Measurements from ENCODE around the gene NOX5. TPM values are rescaled to one million over a fixed set of nuclear protein-coding genes. Genes with fewer than 3 reads are reported as not detected.

The NOX5 gene
- total and polyA plus RNA-seq, 2 donors (not counting 1 experiment from before 2014, with no cell fraction given): 0.01 to 0.05 TPM

GRCh38 chr15:69060041-69060481 lies 45.6 kb downstream of the NOX5 start:
- intact Hi-C loops (cut with micrococcal nuclease): no loop called here
- H3K27me3 ChIP-seq (replicated peaks in 1 of 4; ENCODE audit: control extremely low read depth in 1 of 4, control insufficient read depth in 3 of 4, insufficient read depth in 4 of 4, low read length in 3 of 4): peaks cover 0 to 16% (median 0%) of the 10 kb centered on the region in 4 experiments
- H3K4me3 ChIP-seq (ENCODE audit: control extremely low read depth in 1 of 5, extremely low read depth in 1 of 5, insufficient read depth in 1 of 5, low read depth in 2 of 5, low read length in 4 of 5): no peak overlapping the region
- WGBS (ENCODE audit: insufficient coverage): 83% methylated on average over 5 of the region's 6 CpGs
- no peaks in the 10 kb centered on the region for H4K20me1 ChIP-seq (ENCODE audit: control insufficient read depth, insufficient read depth, low read length, poor library complexity, severe bottlenecking)
- POLR2A ChIA-PET: no interaction called here
- H3K4me3 Mint-ChIP-seq: no peak overlapping the region
- no peak overlapping the region for H3K4me2 ChIP-seq (replicated peaks; ENCODE audit: low read depth, low read length, poor library complexity, severe bottlenecking)
- no peak overlapping the region for H2AFZ ChIP-seq (ENCODE audit: insufficient read depth, low read depth, low read length, poor library complexity, severe bottlenecking)
- no peaks in the 10 kb centered on the region for H3K36me3 ChIP-seq (replicated peaks in 1 of 2; ENCODE audit: control extremely low read depth in 1 of 2, control insufficient read depth in 1 of 2, extremely low read depth in 1 of 2, insufficient read depth in 2 of 2, low read length in 1 of 2)
- peaks cover 17% of the 10 kb centered on the region for H3K4me1 Mint-ChIP-seq
- H3K4me1 ChIP-seq (ENCODE audit: control insufficient read depth in 2 of 2, insufficient read depth in 2 of 2, low read length in 2 of 2): peaks cover 4 to 12% of the 10 kb centered on the region in 2 donors
- H3K27me3 Mint-ChIP-seq: peaks cover 24% of the 10 kb centered on the region
- H3K9me3 Mint-ChIP-seq (ENCODE audit: insufficient read depth): no peaks in the 10 kb centered on the region
- H3K27ac Mint-ChIP-seq: no peak overlapping the region
- CTCF ChIA-PET: interaction anchor here (1.4 to 2.1 kb wide), 2 partner anchors 334 to 403 kb away, joined by 7 to 15 read pairs; no protein-coding TSS in a partner anchor
- no peak overlapping the region for H3K9ac ChIP-seq (ENCODE audit: low read length)
- TF ChIP-seq CTCF (IDR thresholded peaks at IDR 0.05) (no peak), EZH2 (IDR thresholded peaks at IDR 0.05; ENCODE audit: borderline replicate concordance, insufficient read depth, low read depth, low read length, poor library complexity, severe bottlenecking) (no peak)
- no peak overlapping the region for H3K27ac ChIP-seq (ENCODE audit: low read length in 2 of 2)
- no peaks in the 10 kb centered on the region for H3K9me3 ChIP-seq (ENCODE audit: control extremely low read depth in 1 of 3, control insufficient read depth in 2 of 3, insufficient read depth in 1 of 3, low read length in 2 of 3)
- DNase-seq: no peak
- no peak for ATAC-seq (ENCODE audit: low read depth)
- H3K79me2 ChIP-seq (ENCODE audit: control insufficient read depth, insufficient read depth, low read length): no peaks in the 10 kb centered on the region

GRCh38 chr15:69060744-69061143 lies 46.2 kb downstream of the NOX5 start:
- no peak overlapping the region for H3K4me3 ChIP-seq (ENCODE audit: control extremely low read depth in 1 of 5, extremely low read depth in 1 of 5, insufficient read depth in 1 of 5, low read depth in 2 of 5, low read length in 4 of 5)
- H3K36me3 ChIP-seq (replicated peaks in 1 of 2; ENCODE audit: control extremely low read depth in 1 of 2, control insufficient read depth in 1 of 2, extremely low read depth in 1 of 2, insufficient read depth in 2 of 2, low read length in 1 of 2): no peaks in the 10 kb centered on the region
- no peak overlapping the region for H3K27ac Mint-ChIP-seq
- CTCF ChIA-PET: no interaction called here
- ATAC-seq (ENCODE audit: low read depth) (no peak), DNase-seq (no peak)
- no peaks in the 10 kb centered on the region for H3K9me3 Mint-ChIP-seq (ENCODE audit: insufficient read depth)
- TF ChIP-seq EZH2 (IDR thresholded peaks at IDR 0.05; ENCODE audit: borderline replicate concordance, insufficient read depth, low read depth, low read length, poor library complexity, severe bottlenecking) (no peak), CTCF (IDR thresholded peaks at IDR 0.05) (no peak)
- no peaks in the 10 kb centered on the region for H3K79me2 ChIP-seq (ENCODE audit: control insufficient read depth, insufficient read depth, low read length)
- no peak overlapping the region for H3K4me3 Mint-ChIP-seq
- H3K9me3 ChIP-seq (ENCODE audit: control extremely low read depth in 1 of 3, control insufficient read depth in 2 of 3, insufficient read depth in 1 of 3, low read length in 2 of 3): no peaks in the 10 kb centered on the region
- WGBS (ENCODE audit: insufficient coverage): 73% methylated on average over 3 of the region's 4 CpGs
- H4K20me1 ChIP-seq (ENCODE audit: control insufficient read depth, insufficient read depth, low read length, poor library complexity, severe bottlenecking): no peaks in the 10 kb centered on the region
- no peak overlapping the region for H2AFZ ChIP-seq (ENCODE audit: insufficient read depth, low read depth, low read length, poor library complexity, severe bottlenecking)
- H3K27me3 ChIP-seq (replicated peaks in 1 of 4; ENCODE audit: control extremely low read depth in 1 of 4, control insufficient read depth in 3 of 4, insufficient read depth in 4 of 4, low read length in 3 of 4): peaks cover 0 to 12% (median 0%) of the 10 kb centered on the region in 4 experiments
- peaks cover 4 to 12% of the 10 kb centered on the region in 2 donors for H3K4me1 ChIP-seq (ENCODE audit: control insufficient read depth in 2 of 2, insufficient read depth in 2 of 2, low read length in 2 of 2)
- no peak overlapping the region for H3K27ac ChIP-seq (ENCODE audit: low read length in 2 of 2)
- POLR2A ChIA-PET: no interaction called here
- H3K4me1 Mint-ChIP-seq: peaks cover 17% of the 10 kb centered on the region
- no peak overlapping the region for H3K9ac ChIP-seq (ENCODE audit: low read length)
- intact Hi-C loops (cut with micrococcal nuclease): no loop called here
- H3K27me3 Mint-ChIP-seq: peaks cover 26% of the 10 kb centered on the region
- no peak overlapping the region for H3K4me2 ChIP-seq (replicated peaks; ENCODE audit: low read depth, low read length, poor library complexity, severe bottlenecking)
